Type B pancreatic cell (in vitro differentiated cells): ENCODE measurements around the gene CCR7. TPM values are rescaled to one million over a fixed set of nuclear protein-coding genes. Genes with fewer than 3 reads are reported as not detected.
A peak's percentile ranks its signal among the peaks of the same experiment; 100 is the strongest.

Experiments
- DNase-seq: peaks from one replicate; pipeline ENCODE4 v3.0.0; 2021; ENCODE audit warnings: mixed read lengths; ENCODE audit not compliant: unreplicated experiment; ENCODE audit errors: extremely low spot score
- H3K27ac Mint-ChIP-seq: 2 replicates; pipeline ENCODE4 v1.8.0; 2021; ENCODE audit warnings: mild to moderate bottlenecking, mixed read lengths
- H3K27me3 Mint-ChIP-seq: 2 replicates; pipeline ENCODE4 v1.8.0; 2021; ENCODE audit warnings: mixed read lengths
- H3K36me3 Mint-ChIP-seq: 2 replicates; pipeline ENCODE4 v1.8.0; 2021; ENCODE audit warnings: mixed read lengths
- H3K4me1 Mint-ChIP-seq: one replicate; pipeline ENCODE4 v1.8.0; 2021; ENCODE audit warnings: mixed read lengths; ENCODE audit not compliant: unreplicated experiment
- H3K4me3 Mint-ChIP-seq: 2 replicates; pipeline ENCODE4 v1.8.0; 2021; ENCODE audit warnings: mild to moderate bottlenecking, mixed read lengths
- H3K9me3 Mint-ChIP-seq: 2 replicates; pipeline ENCODE4 v1.8.0; 2021; ENCODE audit warnings: mixed read lengths
- CTCF ChIP-seq: fragments of 200-600 bp; sonication (generic); conservative IDR thresholded peaks from 2 replicates; pipeline ENCODE4 v1.5.0; 2021; ENCODE audit warnings: antibody characterized with exemption, mild to moderate bottlenecking
- total RNA-seq: library from RNA; stranded (reverse); gene quantifications from 2 replicates; pipeline ENCODE4 v1.2.1, GENCODE V29; 2021; ENCODE audit warnings: low replicate concordance

CCR7 gene
- total RNA-seq, 1 donor from 2014 or later, result not detected

GRCh38 chr17:40561871-40562611 is 3.2 kb downstream of the CCR7 start:
- Mint-ChIP-seq H3K36me3 (no peaks in the 10 kb centered on the region), H3K27ac (no peak overlapping the region), H3K9me3 (no peaks in the 10 kb centered on the region), H3K27me3 (peaks cover 33% of the 10 kb centered on the region), H3K4me3 (no peak overlapping the region), H3K4me1 (peaks cover 24% of the 10 kb centered on the region)
- no peak for DNase-seq
- TF ChIP-seq CTCF, result peak; percentile 26

GRCh38 chr17:40561294-40561870 is 3.9 kb downstream of the CCR7 start:
- Mint-ChIP-seq H3K27ac (peak overlapping the region; percentile 39), H3K27me3 (peaks cover 37% of the 10 kb centered on the region), H3K9me3 (no peaks in the 10 kb centered on the region), H3K36me3 (no peaks in the 10 kb centered on the region), H3K4me1 (peaks cover 28% of the 10 kb centered on the region), H3K4me3 (no peak overlapping the region)
- no peak for DNase-seq
- TF ChIP-seq CTCF, result no peak

- DNase-seq, result peak; percentile 60
- H3K27ac Mint-ChIP-seq, result peak overlapping the region; percentile 39
- no peaks in the 10 kb centered on the region for H3K9me3 Mint-ChIP-seq
- H3K27me3 Mint-ChIP-seq, result peaks cover 37% of the 10 kb centered on the region
- no peak overlapping the region for H3K4me3 Mint-ChIP-seq
- TF ChIP-seq CTCF, result no peak
- H3K4me1 Mint-ChIP-seq, result peaks cover 28% of the 10 kb centered on the region
- no peaks in the 10 kb centered on the region for H3K36me3 Mint-ChIP-seq
These were observed 4.5 kb downstream of the CCR7 start for GRCh38 chr17:40560592-40561293.

- H3K27me3 Mint-ChIP-seq, result peaks cover 37% of the 10 kb centered on the region
- H3K27ac Mint-ChIP-seq, result peak overlapping the region; percentile 36
- H3K9me3 Mint-ChIP-seq, result no peaks in the 10 kb centered on the region
- no peaks in the 10 kb centered on the region for H3K36me3 Mint-ChIP-seq
- DNase-seq, result peak; percentile 92
- TF ChIP-seq CTCF, result peak; percentile 98
- H3K4me1 Mint-ChIP-seq, result peaks cover 28% of the 10 kb centered on the region
- H3K4me3 Mint-ChIP-seq, result peak overlapping the region; percentile 39
These were observed 5.2 kb downstream of the CCR7 start for GRCh38 chr17:40559954-40560591.

- DNase-seq, result no peak
- no peaks in the 10 kb centered on the region for H3K36me3 Mint-ChIP-seq
- no peak for TF ChIP-seq CTCF
- no peaks in the 10 kb centered on the region for H3K9me3 Mint-ChIP-seq
- H3K27me3 Mint-ChIP-seq, result peaks cover 37% of the 10 kb centered on the region
- no peak overlapping the region for H3K4me3 Mint-ChIP-seq
- peaks cover 28% of the 10 kb centered on the region for H3K4me1 Mint-ChIP-seq
- H3K27ac Mint-ChIP-seq, result no peak overlapping the region
These were observed 5.7 kb downstream of the CCR7 start for GRCh38 chr17:40559564-40559916.
